Amygdala (tissue), 56 donors: Measurements from ENCODE around the gene ZBTB45.

ENCODE experiments used
- DNase-seq, 56 donors: peaks; one replicate each; lab custom pipeline; 2025; lab: John Stamatoyannopoulos, UW

Gene ZBTB45

DNA sequence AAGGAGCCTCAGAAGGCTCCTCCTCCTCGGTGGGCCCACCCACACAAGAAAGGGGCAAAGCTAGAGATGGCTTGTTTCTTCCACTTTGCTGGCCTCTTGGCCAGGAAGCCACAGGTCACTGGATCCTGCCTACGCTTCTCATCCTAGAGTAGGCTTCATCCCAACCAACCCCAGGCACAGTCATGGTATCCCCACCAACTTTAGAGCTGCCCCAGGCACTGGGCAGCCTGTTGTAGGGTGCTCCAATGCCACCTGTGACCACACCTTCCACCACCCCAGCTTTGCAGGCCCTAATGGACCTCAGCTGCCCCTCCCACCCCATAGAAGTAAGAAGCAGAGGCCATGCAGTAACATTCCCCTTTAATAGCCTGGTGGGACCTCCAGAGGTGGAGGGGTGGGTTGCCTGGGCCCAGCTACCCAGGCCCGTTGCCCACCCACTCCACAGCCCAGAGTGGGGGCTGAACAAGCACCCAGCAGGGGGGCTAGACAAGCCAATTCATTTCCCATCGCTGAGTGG, 35.8 kb upstream of the ZBTB45 start:
- DNase-seq: no peak

DNA sequence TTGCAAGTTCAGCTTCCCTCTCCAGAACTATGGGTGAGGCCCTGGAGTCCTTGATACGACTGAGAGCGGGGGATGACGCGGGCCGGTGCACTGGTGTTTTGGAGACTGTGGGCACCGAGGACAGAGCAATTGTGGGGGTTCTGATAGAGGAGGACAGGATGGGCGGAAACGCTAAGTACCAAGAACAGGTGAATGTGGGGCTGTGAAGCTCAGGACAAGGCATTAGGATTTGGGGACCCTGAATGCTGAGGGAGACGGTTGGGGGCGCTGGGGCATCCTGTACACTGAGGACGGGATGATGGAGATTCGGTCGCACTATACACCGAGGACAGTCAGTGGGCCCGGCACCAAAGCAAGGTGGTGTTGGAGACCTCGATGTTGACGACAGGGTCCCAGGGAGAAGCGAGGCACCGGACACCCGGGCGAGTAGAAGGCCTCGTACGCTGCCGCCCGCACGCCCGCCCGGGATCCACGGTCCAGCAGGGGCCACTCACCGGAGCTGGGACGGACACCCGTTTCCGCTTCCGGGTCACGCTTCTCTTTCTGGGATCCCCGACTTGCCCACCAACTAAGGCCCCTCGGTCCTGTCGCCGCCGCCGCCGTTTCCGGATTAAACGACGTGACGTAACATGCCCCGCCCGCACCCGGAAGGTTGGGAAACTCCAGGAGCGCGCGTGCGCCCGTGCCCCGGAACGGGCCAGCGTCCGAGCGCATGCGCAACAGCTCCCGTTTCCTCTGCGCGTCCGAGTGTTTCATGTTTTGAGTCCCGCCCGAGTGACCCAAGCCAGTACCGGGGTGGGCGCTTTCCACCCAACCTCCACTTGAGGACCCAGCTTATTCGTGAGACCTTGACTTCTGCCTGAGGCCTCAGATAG, 35.1 kb upstream of the ZBTB45 start, which contains the start of gene CHMP2A:
Gene CHMP2A, minus strand, starts transcription at position 612 of the 875 bp plus-strand sequence. CDS start 893 bp downstream, outside the sequence.
- no peak for DNase-seq

DNA sequence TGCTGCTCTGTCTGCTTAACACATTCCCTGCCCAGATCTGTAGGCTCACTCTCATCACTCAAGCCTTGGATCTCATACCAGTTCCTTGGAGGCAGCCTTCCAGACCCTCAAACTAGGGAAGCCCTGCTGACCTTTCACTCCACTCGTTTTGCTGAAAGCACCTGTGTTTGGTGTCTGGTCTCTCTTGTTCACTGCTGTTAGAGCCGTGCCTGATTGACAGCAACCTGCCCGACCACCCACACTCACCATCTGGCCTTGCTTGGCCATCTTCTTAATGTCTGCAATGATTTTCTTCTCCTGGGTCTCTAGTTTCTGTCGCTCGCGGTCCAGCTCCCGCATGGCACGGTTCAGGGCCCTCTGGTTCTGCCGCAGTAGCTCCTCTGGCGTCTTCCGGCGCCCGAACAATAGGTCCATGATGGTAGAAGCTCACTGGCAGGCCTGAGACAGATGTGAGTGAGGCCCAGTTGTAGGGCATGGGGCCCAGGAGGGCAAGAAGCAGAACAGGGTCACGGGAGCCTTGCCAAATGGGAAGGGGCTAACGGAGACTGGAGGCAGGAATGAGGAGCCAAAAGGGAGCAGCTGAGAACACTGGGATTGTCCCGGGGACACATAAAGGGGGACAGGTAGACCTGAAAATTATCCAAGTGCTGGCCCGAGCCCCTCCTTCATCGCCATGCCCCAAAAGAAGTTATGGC, 34.3 kb upstream of the ZBTB45 start:
- DNase-seq: no peak

DNA sequence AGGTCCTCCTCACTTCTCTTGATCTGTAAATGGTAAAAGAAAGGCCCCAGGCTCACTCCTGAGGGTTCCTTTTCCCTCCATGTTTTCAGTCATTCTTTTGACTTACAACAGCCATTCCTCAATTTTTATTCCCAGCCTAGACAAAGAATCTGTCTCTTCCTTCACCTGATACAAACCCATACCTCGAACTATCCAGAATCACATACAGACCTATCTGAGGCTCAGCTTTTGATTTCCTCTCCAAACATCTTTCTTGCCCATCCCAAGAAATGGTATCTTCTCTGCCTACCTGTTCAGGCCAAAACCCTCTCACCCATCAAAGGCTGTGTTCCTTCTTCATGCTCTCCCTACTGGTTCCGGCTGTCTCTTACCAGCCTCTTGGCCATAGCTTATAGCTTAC, 33.0 kb upstream of the ZBTB45 start:
- no peak for DNase-seq

DNA sequence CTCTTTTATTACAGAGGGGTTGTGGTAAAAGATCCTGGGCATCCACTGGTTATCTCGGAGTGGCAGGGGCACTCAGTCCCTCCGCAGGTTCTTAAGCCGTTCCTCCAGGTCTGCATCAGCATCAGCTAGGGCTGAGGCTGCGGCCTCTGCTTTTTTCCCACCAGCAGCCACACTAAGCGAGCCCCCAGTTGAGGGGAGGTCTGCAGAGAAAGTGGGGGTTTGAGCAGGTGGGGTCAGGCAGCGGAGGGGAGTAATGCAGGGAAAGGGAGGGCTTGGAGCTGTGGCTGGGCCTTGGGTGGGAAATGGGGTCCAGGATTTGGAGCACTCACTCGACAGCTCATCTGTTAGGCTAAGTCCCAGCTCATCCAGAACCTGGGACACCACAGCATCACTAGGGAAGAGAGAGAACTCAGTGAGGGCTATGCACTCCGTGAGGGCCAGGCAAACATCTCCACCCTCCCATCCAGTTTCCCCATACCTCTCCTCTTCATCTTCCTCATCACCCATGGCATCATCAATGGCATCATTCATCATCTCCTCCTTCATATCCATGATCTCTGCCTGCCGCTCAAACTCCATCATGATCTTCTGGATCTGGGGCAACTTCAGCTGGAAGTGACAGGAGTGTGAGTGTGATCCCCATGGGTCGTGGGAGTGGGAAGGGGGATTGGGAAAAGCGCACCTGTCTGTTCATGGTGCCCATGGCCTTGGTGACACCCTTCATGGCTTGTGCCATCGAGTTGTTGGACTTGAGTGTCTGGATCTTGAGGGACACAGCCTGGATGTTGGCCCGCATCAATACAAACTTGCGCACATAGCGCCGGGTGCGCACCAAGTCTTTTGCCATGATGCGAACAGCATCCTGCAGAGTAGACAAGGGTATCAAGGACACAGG, 32.2 kb upstream of the ZBTB45 start:
- DNase-seq: no peak

DNA sequence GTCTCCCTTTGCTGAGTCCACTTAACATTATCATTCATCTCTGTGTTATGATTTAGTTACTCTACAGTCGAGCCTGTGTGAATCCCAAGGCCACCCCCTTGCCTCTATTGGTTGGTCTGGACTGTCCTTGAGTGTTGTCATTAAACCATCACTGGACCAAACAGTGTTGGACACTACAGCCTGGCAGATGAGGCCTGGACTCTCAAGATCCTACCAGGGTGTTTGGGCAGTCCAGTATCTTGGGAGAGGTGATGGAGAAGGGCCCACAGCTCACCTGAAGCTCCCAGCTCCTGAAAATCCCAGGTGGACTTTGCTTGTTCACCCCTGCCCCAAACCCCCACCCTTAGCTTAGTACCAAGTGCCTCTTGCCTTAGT, 31.5 kb upstream of the ZBTB45 start:
- DNase-seq: no peak

DNA sequence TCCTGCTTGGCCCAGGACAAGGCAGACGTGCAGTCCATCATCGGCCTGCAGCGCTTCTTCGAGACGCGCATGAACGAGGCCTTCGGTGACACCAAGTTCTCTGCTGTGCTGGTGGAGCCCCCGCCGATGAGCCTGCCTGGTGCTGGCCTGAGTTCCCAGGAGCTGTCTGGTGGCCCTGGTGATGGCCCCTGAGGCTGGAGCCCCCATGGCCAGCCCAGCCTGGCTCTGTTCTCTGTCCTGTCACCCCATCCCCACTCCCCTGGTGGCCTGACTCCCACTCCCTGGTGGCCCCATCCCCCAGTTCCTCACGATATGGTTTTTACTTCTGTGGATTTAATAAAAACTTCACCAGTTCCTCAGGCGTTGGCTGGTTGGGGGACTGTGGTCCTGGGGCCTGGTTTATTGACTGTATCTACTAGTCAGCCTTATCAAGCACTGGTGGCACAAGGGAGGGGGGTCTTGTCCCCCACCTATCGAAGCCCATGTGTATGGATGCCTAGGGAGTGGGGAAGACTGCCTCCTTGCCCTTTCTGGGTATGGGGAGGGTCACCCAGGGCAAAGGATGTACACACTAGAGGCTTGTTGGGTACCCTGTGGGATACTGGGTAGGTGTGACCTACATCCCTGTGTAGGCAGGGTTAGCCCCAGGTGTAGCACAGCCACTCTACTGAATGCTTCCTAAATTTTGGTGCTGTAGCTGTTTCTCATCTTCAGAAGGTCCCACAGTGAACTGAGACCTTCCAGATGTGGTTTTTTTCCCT, 30.9 kb upstream of the ZBTB45 start:
- no peak for DNase-seq

DNA sequence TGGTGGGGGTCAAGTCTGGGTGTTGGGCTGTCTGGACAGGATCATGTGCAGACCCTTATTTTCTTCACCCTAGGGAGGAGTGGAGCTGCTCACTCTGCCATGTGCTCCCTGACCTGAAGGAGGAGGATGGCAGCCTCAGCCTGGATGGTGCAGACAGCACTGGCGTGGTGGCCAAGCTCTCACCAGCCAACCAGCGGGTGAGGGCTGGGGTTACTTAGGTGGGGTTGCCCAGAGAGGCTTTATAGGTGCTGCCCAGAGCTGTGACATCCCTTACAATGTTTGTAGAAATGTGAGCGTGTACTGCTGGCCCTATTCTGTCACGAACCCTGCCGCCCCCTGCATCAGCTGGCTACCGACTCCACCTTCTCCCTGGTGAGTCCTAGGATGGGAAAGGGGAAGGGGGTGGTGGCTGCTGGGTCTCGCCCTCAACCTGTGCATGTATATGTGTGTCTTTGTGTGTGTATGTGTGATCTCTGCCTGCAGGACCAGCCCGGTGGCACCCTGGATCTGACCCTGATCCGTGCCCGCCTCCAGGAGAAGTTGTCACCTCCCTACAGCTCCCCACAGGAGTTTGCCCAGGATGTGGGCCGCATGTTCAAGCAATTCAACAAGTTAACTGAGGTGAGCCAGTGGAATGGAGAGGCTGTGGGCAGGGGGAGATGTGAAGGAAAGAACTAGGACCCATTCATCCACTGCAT, 30.2 kb upstream of the ZBTB45 start:
- DNase-seq: no peak

DNA sequence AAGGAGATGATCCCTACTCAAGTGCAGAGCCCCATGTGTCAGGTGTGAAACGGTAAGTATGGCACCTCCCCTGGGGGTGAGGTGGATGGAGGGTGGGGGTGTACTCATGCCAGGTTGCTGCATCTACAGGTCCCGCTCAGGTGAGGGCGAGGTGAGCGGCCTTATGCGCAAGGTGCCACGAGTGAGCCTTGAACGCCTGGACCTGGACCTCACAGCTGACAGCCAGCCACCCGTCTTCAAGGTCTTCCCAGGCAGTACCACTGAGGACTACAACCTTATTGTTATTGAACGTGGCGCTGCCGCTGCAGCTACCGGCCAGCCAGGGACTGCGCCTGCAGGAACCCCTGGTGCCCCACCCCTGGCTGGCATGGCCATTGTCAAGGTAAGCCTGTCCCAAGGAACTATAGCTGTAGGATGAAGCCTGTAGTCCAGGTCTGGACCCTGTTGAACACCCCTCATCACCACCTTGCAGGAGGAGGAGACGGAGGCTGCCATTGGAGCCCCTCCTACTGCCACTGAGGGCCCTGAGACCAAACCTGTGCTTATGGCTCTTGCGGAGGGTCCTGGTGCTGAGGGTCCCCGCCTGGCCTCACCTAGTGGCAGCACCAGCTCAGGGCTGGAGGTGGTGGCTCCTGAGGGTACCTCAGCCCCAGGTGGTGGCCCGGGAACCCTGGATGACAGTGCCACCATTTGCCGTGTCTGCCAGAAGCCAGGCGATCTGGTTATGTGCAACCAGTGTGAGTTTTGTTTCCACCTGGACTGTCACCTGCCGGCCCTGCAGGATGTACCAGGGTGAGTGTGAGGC, 29.5 kb upstream of the ZBTB45 start:
- no peak for DNase-seq

DNA sequence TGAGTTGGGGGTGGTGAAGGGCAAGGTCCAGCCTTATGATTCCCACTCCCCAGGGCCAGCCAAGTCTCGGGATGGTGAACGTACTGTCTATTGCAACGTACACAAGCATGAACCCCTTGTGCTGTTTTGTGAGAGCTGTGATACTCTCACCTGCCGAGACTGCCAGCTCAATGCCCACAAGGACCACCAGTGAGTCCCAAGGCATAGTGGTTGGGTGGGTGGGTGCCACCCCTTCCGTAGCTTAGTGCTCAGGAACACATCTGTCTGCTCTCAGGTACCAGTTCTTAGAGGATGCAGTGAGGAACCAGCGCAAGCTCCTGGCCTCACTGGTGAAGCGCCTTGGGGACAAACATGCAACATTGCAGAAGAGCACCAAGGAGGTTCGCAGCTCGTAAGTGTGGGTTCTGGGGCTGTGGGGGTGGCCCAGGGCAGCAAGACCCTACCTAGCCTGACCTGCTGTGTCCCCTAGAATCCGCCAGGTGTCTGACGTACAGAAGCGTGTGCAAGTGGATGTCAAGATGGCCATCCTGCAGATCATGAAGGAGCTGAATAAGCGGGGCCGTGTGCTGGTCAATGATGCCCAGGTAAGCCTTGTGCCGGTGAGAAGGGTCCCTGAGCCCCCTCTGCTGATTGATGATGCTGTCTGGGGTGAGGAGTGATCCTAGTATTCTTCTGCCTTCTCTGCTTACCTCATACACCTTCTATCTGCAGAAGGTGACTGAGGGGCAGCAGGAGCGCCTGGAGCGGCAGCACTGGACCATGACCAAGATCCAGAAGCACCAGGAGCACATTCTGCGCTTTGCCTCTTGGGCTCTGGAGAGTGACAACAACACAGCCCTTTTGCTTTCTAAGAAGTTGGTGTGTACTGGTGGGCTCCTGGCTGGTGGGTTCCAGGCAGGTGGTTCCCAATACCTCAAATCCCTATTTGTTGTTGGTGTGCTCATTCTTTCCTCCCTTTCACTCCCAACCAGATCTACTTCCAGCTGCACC, 28.0 kb upstream of the ZBTB45 start:
- DNase-seq: no peak

DNA sequence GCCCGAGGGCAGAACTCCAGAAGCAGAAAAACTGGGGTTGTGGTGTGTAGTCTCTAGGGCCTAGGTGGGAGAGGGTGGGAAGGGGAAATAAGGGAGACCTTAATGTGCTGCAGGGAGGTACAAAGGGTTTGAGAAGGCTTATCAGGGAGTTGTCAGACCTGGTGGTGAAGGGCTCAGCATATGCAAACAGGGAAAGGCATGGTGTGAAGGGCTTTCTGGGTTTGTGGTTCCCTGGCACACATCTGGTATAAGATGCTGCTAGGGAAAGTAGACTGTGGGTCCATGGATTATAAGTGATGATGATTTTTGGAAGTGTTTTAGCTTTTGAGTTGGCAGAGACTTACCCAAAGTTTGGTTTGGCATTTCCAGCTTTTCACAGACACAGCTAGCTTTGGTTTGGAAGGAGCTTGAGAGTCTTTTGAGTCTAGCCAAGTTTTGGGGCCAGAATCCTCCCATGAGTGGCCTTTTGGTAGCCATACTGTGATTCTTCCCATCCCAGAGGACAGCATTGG, 26.5 kb upstream of the ZBTB45 start:
- DNase-seq: no peak

DNA sequence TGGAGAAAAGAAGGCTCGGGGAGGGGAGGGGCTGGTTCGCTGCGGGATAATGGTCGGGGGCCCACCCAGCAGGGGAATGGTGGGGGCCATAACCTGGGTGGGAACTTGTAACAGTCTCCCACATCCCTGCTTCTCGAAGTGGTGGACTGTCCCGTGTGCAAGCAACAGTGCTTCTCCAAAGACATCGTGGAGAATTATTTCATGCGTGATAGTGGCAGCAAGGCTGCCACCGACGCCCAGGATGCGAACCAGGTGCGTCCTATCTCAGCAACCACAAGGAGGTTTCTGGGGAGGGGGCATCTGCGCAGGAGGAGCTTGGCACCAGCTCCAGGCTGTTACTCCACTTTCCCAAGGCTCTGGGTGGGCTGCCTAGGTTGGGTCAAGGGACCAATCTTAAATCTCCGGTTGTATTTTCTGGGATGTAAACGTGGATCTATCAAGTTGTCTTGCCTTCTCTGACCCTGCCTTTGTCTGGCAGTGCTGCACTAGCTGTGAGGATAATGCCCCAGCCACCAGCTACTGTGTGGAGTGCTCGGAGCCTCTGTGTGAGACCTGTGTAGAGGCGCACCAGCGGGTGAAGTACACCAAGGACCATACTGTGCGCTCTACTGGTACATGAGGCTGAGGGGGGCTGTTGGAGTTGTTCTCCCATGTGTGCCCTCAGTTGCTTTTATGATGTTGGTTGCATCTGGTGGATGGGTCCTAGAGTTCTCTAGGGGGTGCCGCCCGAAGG, 25.8 kb upstream of the ZBTB45 start:
- no peak for DNase-seq

DNA sequence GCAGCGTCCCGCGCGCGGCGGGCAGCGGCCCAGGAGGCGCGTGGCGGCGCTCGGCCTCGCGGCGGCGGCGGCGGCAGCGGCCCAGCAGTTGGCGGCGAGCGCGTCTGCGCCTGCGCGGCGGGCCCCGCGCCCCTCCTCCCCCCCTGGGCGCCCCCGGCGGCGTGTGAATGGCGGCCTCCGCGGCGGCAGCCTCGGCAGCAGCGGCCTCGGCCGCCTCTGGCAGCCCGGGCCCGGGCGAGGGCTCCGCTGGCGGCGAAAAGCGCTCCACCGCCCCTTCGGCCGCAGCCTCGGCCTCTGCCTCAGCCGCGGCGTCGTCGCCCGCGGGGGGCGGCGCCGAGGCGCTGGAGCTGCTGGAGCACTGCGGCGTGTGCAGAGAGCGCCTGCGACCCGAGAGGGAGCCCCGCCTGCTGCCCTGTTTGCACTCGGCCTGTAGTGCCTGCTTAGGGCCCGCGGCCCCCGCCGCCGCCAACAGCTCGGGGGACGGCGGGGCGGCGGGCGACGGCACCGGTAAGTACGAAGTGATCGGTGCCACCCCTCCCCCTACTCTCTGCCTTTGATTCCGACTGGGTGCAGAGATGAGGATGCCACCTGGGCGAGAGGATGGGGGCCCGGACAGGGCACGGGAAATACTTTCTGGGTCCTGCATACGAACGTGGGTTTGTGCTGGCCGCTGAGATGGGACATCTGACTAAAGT, 25.1 kb upstream of the ZBTB45 start:
- DNase-seq: no peak

DNA sequence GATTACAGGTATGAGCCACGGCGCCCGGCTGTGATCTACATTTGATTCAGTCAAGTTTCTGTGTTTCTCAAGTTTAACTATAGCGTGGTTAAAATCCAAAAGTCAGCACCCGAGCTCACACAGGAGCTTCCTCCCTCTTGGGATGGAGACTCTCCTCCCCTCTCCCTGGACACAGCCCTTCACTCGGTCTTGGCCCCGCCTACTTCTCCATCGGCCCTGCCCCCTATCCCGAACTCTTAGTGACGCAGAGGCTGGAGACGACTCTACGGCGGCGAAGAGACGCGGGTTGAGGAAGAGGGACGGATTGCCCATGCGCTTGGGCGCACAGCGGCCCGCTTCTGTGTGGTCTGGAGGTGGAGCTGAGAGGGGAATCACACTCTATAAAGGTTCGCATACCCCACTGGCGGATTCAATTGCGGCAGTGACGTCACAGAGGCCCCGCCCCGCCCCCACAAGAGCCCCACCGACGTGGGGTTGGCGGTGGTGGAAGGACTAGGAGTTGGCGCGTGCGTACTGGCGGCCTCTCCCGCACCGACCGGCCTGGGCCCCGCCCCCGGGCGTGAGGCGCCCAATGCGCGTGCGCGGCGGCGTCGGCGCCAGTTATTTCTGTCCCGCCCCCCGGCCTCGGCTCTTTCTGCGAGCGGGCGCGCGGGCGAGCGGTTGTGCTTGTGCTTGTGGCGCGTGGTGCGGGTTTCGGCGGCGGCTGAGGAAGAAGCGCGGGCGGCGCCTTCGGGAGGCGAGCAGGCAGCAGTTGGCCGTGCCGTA, 24.4 kb upstream of the ZBTB45 start, which contains the start of gene TRIM28:
Gene TRIM28, plus strand, starts transcription at position 239 of the 765 bp plus-strand sequence. CDS start 694 bp downstream, outside the sequence.
- no peak for DNase-seq
